GM18519 (cell line): ENCODE measurements around the gene SLC22A4.

Experiments
- ATAC-seq: cut with Tn5 transposase; IDR thresholded peaks from one replicate; pipeline ENCODE4 v1.9.1; 2021; ENCODE audit warnings: mild to moderate bottlenecking, moderate library complexity; ENCODE audit not compliant: unreplicated experiment, low FRiP score

SLC22A4 gene

GRCh38 chr5:132389051-132389331 is 94.8 kb downstream of the SLC22A4 start:
- ATAC-seq: no peak

GRCh38 chr5:132389585-132390286 is 95.5 kb downstream of the SLC22A4 start:
- no peak for ATAC-seq

- no peak for ATAC-seq
Measured at GRCh38 chr5:132391247-132391646, 97.1 kb downstream of the SLC22A4 start.

GRCh38 chr5:132391870-132392269 is 97.7 kb downstream of the SLC22A4 start:
- ATAC-seq: no peak

- ATAC-seq: no peak
Measured at GRCh38 chr5:132392411-132392810, 98.2 kb downstream of the SLC22A4 start.

- ATAC-seq: no peak
Measured at GRCh38 chr5:132392978-132393825, 99.0 kb downstream of the SLC22A4 start.
